ENCODE data around the gene HCRTR2. TPM values are rescaled to one million over a fixed set of nuclear protein-coding genes. Genes with fewer than 3 reads are reported as not detected.

HCRTR2 gene
- total RNA-seq, 1 experiment from 2014 or later: not detected

- intact Hi-C loops (cut with micrococcal nuclease; ENCODE audit: unreplicated experiment) (no loop called here), in situ Hi-C loops (cut with HindIII; ENCODE audit: low pct_unique_long_range_greater_than_20kb, low sequenced_read_pairs) (no loop called here)
- POLR2A ChIA-PET: no interaction called here
- DNase-seq (ENCODE audit: low read depth, low spot score) (no peak), ATAC-seq (no peak)
- Histone ChIP-seq H3K9me3 (ENCODE audit: control insufficient read depth, insufficient read depth, low read depth, low read length) (no peaks in the 10 kb centered on the region; the same call in 1 of the 2 replicates), H3K4me3 (ENCODE audit: low read depth in 2 of 2, low read length in 2 of 2) (no peak overlapping the region), H3K27ac (ENCODE audit: low read length) (no peak overlapping the region), H3K4me1 (ENCODE audit: control insufficient read depth, insufficient read depth, low read length) (no peaks in the 10 kb centered on the region), H3K36me3 (ENCODE audit: control insufficient read depth, insufficient read depth, low read length) (no peaks in the 10 kb centered on the region), H3K27me3 (ENCODE audit: control insufficient read depth, insufficient read depth, low read length) (no peaks in the 10 kb centered on the region)
- CTCF ChIA-PET: no interaction called here
- TF ChIP-seq SIN3A (IDR thresholded peaks at IDR 0.05; ENCODE audit: borderline replicate concordance, insufficient read depth, low read depth, low read length) (no peak), TCF7L2 (IDR thresholded peaks at IDR 0.05; ENCODE audit: low read depth, low read length) (no peak), CTCF (IDR thresholded peaks at IDR 0.05) (no peak), POLR2AphosphoS5 (IDR thresholded peaks at IDR 0.05; ENCODE audit: low read depth, low read length) (no peak)
- TF ChIP-seq, protein P1, sequence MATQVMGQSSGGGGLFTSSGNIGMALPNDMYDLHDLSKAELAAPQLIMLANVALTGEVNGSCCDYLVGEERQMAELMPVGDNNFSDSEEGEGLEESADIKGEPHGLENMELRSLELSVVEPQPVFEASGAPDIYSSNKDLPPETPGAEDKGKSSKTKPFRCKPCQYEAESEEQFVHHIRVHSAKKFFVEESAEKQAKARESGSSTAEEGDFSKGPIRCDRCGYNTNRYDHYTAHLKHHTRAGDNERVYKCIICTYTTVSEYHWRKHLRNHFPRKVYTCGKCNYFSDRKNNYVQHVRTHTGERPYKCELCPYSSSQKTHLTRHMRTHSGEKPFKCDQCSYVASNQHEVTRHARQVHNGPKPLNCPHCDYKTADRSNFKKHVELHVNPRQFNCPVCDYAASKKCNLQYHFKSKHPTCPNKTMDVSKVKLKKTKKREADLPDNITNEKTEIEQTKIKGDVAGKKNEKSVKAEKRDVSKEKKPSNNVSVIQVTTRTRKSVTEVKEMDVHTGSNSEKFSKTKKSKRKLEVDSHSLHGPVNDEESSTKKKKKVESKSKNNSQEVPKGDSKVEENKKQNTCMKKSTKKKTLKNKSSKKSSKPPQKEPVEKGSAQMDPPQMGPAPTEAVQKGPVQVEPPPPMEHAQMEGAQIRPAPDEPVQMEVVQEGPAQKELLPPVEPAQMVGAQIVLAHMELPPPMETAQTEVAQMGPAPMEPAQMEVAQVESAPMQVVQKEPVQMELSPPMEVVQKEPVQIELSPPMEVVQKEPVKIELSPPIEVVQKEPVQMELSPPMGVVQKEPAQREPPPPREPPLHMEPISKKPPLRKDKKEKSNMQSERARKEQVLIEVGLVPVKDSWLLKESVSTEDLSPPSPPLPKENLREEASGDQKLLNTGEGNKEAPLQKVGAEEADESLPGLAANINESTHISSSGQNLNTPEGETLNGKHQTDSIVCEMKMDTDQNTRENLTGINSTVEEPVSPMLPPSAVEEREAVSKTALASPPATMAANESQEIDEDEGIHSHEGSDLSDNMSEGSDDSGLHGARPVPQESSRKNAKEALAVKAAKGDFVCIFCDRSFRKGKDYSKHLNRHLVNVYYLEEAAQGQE (IDR thresholded peaks at IDR 0.05; ENCODE audit: insufficient read depth in 1 of 2, low read depth in 2 of 2, low read length in 1 of 2): no peak
- BruUV-seq (replicated peaks): no TSS peak
Measured at GRCh38 chr6:55131616-55132015, 42.7 kb upstream of the HCRTR2 start.

DNA sequence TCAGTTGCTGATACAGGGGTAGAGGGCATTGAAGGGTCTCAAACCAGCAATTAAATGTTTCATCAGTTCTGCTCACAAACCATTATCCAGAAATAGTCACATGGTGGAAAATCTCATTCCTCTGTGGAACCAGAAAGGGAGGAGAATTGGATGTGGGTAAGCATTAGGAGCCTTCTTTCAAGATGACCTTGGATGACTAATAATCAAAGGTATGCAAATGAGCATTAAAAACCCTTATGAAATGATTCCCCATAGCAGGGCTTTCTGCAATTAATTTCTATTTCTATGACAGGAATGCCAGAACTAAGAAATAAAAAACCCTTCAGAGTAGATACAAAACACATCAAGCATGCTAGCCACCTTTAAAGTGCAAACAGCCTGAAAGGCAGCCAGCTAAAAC is 37.4 kb upstream of the HCRTR2 start:
- Histone ChIP-seq H3K4me1 (ENCODE audit: control insufficient read depth, insufficient read depth, low read length) (no peaks in the 10 kb centered on the region), H3K4me3 (ENCODE audit: low read depth in 2 of 2, low read length in 2 of 2) (no peak overlapping the region), H3K27ac (ENCODE audit: low read length) (no peak overlapping the region), H3K27me3 (ENCODE audit: control insufficient read depth, insufficient read depth, low read length) (no peaks in the 10 kb centered on the region), H3K36me3 (ENCODE audit: control insufficient read depth, insufficient read depth, low read length) (no peaks in the 10 kb centered on the region), H3K9me3 (ENCODE audit: control insufficient read depth, insufficient read depth, low read depth, low read length) (no peaks in the 10 kb centered on the region)
- ATAC-seq (no peak), DNase-seq (ENCODE audit: low read depth, low spot score) (no peak)
- CTCF ChIA-PET: no interaction called here
- intact Hi-C loops (cut with micrococcal nuclease; ENCODE audit: unreplicated experiment): no loop called here
- in situ Hi-C loops (cut with HindIII; ENCODE audit: low pct_unique_long_range_greater_than_20kb, low sequenced_read_pairs): no loop called here
- POLR2A ChIA-PET: no interaction called here
- TF ChIP-seq SIN3A (IDR thresholded peaks at IDR 0.05; ENCODE audit: borderline replicate concordance, insufficient read depth, low read depth, low read length) (no peak), TCF7L2 (IDR thresholded peaks at IDR 0.05; ENCODE audit: low read depth, low read length) (no peak), CTCF (IDR thresholded peaks at IDR 0.05) (no peak), POLR2AphosphoS5 (IDR thresholded peaks at IDR 0.05; ENCODE audit: low read depth, low read length) (no peak)
- TF ChIP-seq, protein P1 (IDR thresholded peaks at IDR 0.05; ENCODE audit: insufficient read depth in 1 of 2, low read depth in 2 of 2, low read length in 1 of 2): no peak
- no TSS peak for BruUV-seq (replicated peaks)

All from Panc1 (cell line).